H1 (cell line): ENCODE measurements around the gene SPOPL. TPM values are rescaled to one million over a fixed set of nuclear protein-coding genes. Genes with fewer than 3 reads are reported as not detected.

Source experiments
- CTCF ChIA-PET: fragments of 300-600 bp; sonication (Branson Sonifier 250); formaldehyde crosslinking; loops from one replicate; lab custom pipeline; 2021; ENCODE audit not compliant: partially characterized antibody; lab: Charles Lee
- POLR2A ChIA-PET: fragments of 300-600 bp; sonication (Branson Sonifier 250); formaldehyde crosslinking; loops from one replicate; lab custom pipeline; 2021; ENCODE audit warnings: inconsistent platforms; ENCODE audit not compliant: partially characterized antibody; lab: Charles Lee
- DNase-seq, 2 experiments: peaks; one replicate each; pipeline versions ENCODE4 v3.0.0 to v3.0.0-alpha.2; 2010 to 2022; ENCODE audit warnings: low spot score in 2 of 2, low read depth in 1 of 2, mixed read lengths in 1 of 2
- FAIRE-seq: peaks from 2 replicates; lab custom pipeline; 2011; peaks lifted over from hg19 to GRCh38; lab: Jason Lieb, UNC
- H2AFZ ChIP-seq: 2 replicates; pipeline ENCODE4 v1.8.1; 2012; ENCODE audit warnings: low read length, inconsistent platforms
- H2AK5ac ChIP-seq: 2 replicates; pipeline ENCODE4 v1.6.1; 2013; ENCODE audit warnings: low read depth, low read length
- H2BK120ac ChIP-seq: replicated peaks from 2 replicates; pipeline ENCODE3; 2013; ENCODE audit warnings: low read depth, low read length, inconsistent platforms
- H2BK12ac ChIP-seq: 2 replicates; pipeline ENCODE4 v1.6.1; 2013; ENCODE audit warnings: low read depth, low read length
- H2BK15ac ChIP-seq: 2 replicates; pipeline ENCODE4 v1.6.1; 2013; ENCODE audit warnings: low read length
- H2BK20ac ChIP-seq: 2 replicates; pipeline ENCODE4 v1.6.1; 2013; ENCODE audit warnings: low read length
- H2BK5ac ChIP-seq: 2 replicates; pipeline ENCODE4 v1.6.1; 2013; ENCODE audit warnings: low read depth, low read length
- H3K14ac ChIP-seq: 2 replicates; pipeline ENCODE4 v1.6.1; 2013; ENCODE audit warnings: inconsistent platforms; ENCODE audit not compliant: insufficient read length
- H3K18ac ChIP-seq: 2 replicates; pipeline ENCODE4 v1.6.1; 2013; ENCODE audit warnings: low read length; ENCODE audit errors: extremely low read depth
- H3K23ac ChIP-seq: 2 replicates; pipeline ENCODE4 v1.6.1; 2013; ENCODE audit warnings: inconsistent platforms; ENCODE audit not compliant: insufficient read length
- H3K23me2 ChIP-seq: 2 replicates; pipeline ENCODE4 v1.6.1; 2013; ENCODE audit warnings: low read depth, low read length
- H3K27ac ChIP-seq: 2 replicates; pipeline ENCODE4 v1.6.1; 2011; ENCODE audit warnings: low read depth, low read length, inconsistent platforms
- H3K27me3 ChIP-seq, 4 experiments: replicated peaks in 1 of 4; 1 replicate in 1 of 4; 2 replicates in 3 of 4; pipeline versions ENCODE4 v1.6.1 to v1.8.1; 2011 to 2013; ENCODE audit warnings: low read length in 3 of 4, mild to moderate bottlenecking in 3 of 4, inconsistent platforms in 2 of 4, mixed read lengths in 2 of 4, moderate library complexity in 1 of 4; ENCODE audit not compliant: control insufficient read depth in 3 of 4, insufficient read depth in 3 of 4; ENCODE audit errors: extremely low read depth in 1 of 4
- H3K36me3 ChIP-seq, 4 experiments: 2 replicates each; pipeline versions ENCODE4 v1.6.1 to v1.8.1; 2011 to 2013; ENCODE audit warnings: mild to moderate bottlenecking in 4 of 4, low read length in 3 of 4, moderate library complexity in 2 of 4, control low read depth in 1 of 4, inconsistent platforms in 1 of 4; ENCODE audit not compliant: insufficient read depth in 4 of 4, control insufficient read depth in 2 of 4
- H3K4ac ChIP-seq: replicated peaks from 2 replicates; pipeline ENCODE3; 2013; ENCODE audit warnings: low read length, low read depth, mixed read lengths, inconsistent platforms; ENCODE audit not compliant: insufficient read length
- H3K4me1 ChIP-seq, 4 experiments: replicated peaks in 1 of 4; 1 replicate in 1 of 4; 2 replicates in 3 of 4; pipeline versions ENCODE4 v1.6.1 to v1.8.1; 2011 to 2013; ENCODE audit warnings: low read length in 3 of 4, inconsistent platforms in 2 of 4, mixed read lengths in 1 of 4; ENCODE audit not compliant: insufficient read depth in 4 of 4, control insufficient read depth in 3 of 4
- H3K4me2 ChIP-seq, 2 experiments: 2 replicates each; pipeline versions ENCODE4 v1.6.1 to v1.8.1; 2011 to 2013; ENCODE audit warnings: low read depth in 2 of 2, low read length in 2 of 2, control low read depth in 1 of 2, inconsistent platforms in 1 of 2, mild to moderate bottlenecking in 1 of 2; ENCODE audit not compliant: insufficient read depth in 1 of 2
- H3K4me3 ChIP-seq, 4 experiments: fragments of 200-600, 300-600 bp in 1 of 4; sonication (generic), shearing (Covaris generic), sonication (Bioruptor Twin) in 1 of 4; 2 replicates each; pipeline versions ENCODE4 v1.5.1 to v1.8.1; 2011 to 2016; ENCODE audit warnings: low read length in 4 of 4, low read depth in 3 of 4, control low read depth in 2 of 4, inconsistent platforms in 2 of 4, mild to moderate bottlenecking in 2 of 4, mixed read lengths in 1 of 4, moderate library complexity in 1 of 4; ENCODE audit not compliant: insufficient read depth in 2 of 4; ENCODE audit errors: extremely low read depth in 1 of 4
- H3K56ac ChIP-seq: replicated peaks from 2 replicates; pipeline ENCODE3; 2013; ENCODE audit warnings: low read depth, mild to moderate bottlenecking, mixed read lengths, low read length, inconsistent platforms; ENCODE audit not compliant: insufficient read length
- H3K79me1 ChIP-seq: 2 replicates; pipeline ENCODE4 v1.6.1; 2013; ENCODE audit warnings: low read depth, low read length, control low read depth
- H3K79me2 ChIP-seq, 2 experiments: 2 replicates each; pipeline versions ENCODE4 v1.6.1 to v1.8.1; 2012 to 2013; ENCODE audit warnings: low read length in 2 of 2, mild to moderate bottlenecking in 2 of 2, inconsistent platforms in 1 of 2; ENCODE audit not compliant: insufficient read depth in 2 of 2, control insufficient read depth in 1 of 2
- H3K9ac ChIP-seq, 4 experiments: replicated peaks in 1 of 4; 1 replicate in 1 of 4; 2 replicates in 3 of 4; pipeline versions ENCODE4 v1.6.1 to v1.8.1; 2011 to 2013; ENCODE audit warnings: low read depth in 3 of 4, low read length in 3 of 4, control low read depth in 2 of 4, mild to moderate bottlenecking in 2 of 4, moderate library complexity in 2 of 4, inconsistent platforms in 1 of 4; ENCODE audit errors: extremely low read depth in 1 of 4
- H3K9me3 ChIP-seq, 2 experiments: 2 replicates each; pipeline versions ENCODE4 v1.6.1 to v1.8.1; 2012 to 2013; ENCODE audit warnings: mild to moderate bottlenecking in 2 of 2, moderate library complexity in 2 of 2, control low read depth in 1 of 2, inconsistent platforms in 1 of 2, low read depth in 1 of 2, low read length in 1 of 2, mixed read lengths in 1 of 2; ENCODE audit not compliant: insufficient read depth in 2 of 2
- H4K20me1 ChIP-seq, 2 experiments: replicated peaks in 1 of 2; 2 replicates each; pipeline versions ENCODE3 to v1.8.1; 2011 to 2013; ENCODE audit warnings: inconsistent platforms in 2 of 2, low read length in 2 of 2, mild to moderate bottlenecking in 1 of 2; ENCODE audit not compliant: insufficient read depth in 2 of 2, control insufficient read depth in 1 of 2
- H4K5ac ChIP-seq: 2 replicates; pipeline ENCODE4 v1.6.1; 2013; ENCODE audit warnings: low read length, low read depth, mixed read lengths, inconsistent platforms; ENCODE audit not compliant: insufficient read length
- H4K8ac ChIP-seq: 2 replicates; pipeline ENCODE4 v1.8.0; 2013; ENCODE audit warnings: mild to moderate bottlenecking, moderate library complexity, low read length, inconsistent platforms; ENCODE audit not compliant: insufficient read depth; ENCODE audit errors: extremely low read depth
- H4K91ac ChIP-seq: replicated peaks from 2 replicates; pipeline ENCODE3; 2013; ENCODE audit warnings: low read length, mixed read lengths, inconsistent platforms; ENCODE audit not compliant: insufficient read length
- KDM5A ChIP-seq: fragments of 200-600 bp; IDR thresholded peaks from 2 replicates; pipeline ENCODE4 v1.7.1; 2012; ENCODE audit warnings: mild to moderate bottlenecking, low read length, inconsistent platforms, mixed read lengths
- ZNF274 ChIP-seq: IDR thresholded peaks from 2 replicates; pipeline ENCODE4 v1.7.0; 2012; ENCODE audit warnings: low read length, borderline replicate concordance; ENCODE audit errors: extremely low read depth
- WGBS, 2 experiments: shearing (Covaris generic) in 1 of 2; methylation state at CpG; one replicate each; pipeline versions ENCODE4 v1.1.6 to v1.1.7; 2013 to 2015; ENCODE audit warnings: low lambda C conversion rate in 2 of 2, mixed read lengths in 2 of 2, inconsistent platforms in 1 of 2, low coverage in 1 of 2, missing lambda C conversion rate in 1 of 2; ENCODE audit not compliant: insufficient replicate concordance in 2 of 2, insufficient coverage in 1 of 2, insufficient read length in 1 of 2; ENCODE audit errors: extremely low coverage in 1 of 2, missing lambda C conversion rate in 1 of 2; 5-methylcytosine and 5-hydroxymethylcytosine counted together
- polyA plus RNA-seq, 7 experiments: library from polyadenylated mRNA; depleted of rRNA in 3 of 7; stranded (reverse) in 5 of 7; unstranded in 2 of 7; fragments of >200 nt in 5 of 7; fragments of 200-250 nt in 2 of 7; gene quantifications; 1 replicate in 5 of 7; 2 replicates in 1 of 7; 4 replicates in 1 of 7; pipeline versions ENCODE4 v1.2.1 to v1.2.3, GENCODE V29; 2011 to 2013; ENCODE audit warnings: missing spikeins in 2 of 7, mixed read lengths in 2 of 7
- total RNA-seq: library from RNA; stranded (reverse); fragmentation: NEBNext Ultra II Directional; extraction: Animal tissue kit (Norgen Biotek cat#: 25700); gene quantifications from 2 replicates; pipeline ENCODE4 v1.2.1, GENCODE V29; 2021
- TF ChIP-seq, protein P1 (sequence below): IDR thresholded peaks from 2 replicates; pipeline ENCODE4 v1.6.1; 2011; ENCODE audit warnings: low read depth, mild to moderate bottlenecking, low read length; ENCODE audit not compliant: insufficient read depth

The SPOPL gene
- total and polyA plus RNA-seq, 2 of the 8 experiments (the other 6 are each of a cell fraction or from before 2014, with no cell fraction given): 1.9 to 14.5 TPM

DNA sequence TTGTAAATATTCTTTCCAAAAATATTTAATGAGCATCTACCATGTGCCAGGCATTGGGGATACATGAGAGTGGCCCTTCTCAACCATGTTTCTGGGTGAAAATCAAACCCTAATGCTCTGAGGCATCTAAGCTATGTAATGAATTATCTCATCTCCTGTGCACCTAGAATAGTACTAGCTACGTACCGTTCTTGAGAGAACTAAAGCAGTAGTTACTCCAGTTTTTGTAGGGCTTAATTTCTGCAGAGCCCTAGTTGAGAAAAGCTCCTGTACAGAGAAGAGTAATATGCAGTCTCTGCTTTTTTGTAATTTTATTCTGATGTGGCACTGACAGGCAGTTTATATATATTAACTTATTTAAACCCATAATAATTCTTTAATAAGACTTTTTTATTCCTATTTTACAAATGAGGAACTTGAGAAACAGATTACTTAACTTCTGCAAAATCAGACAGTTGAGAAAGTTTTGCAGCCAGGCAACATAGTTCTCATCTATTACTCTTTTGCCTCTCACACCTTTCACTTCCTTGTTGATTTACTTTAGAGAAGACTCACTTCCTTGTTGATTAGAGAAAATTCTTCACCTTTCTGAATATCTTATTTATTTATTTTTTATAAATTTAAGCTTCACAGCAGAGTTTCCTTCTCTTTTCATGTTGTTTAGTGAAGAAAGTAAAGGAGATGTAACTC lies 3.1 kb downstream of the SPOPL start:
- POLR2A ChIA-PET: no interaction called here
- Histone ChIP-seq H2BK12ac (no peak overlapping the region), H3K27ac (no peak overlapping the region), H3K4ac (no peak overlapping the region), H3K4me3 (peak overlapping the region in 1 of 4 experiments; percentile 77; a peak in 1 of 8 replicates), H4K8ac (no peak overlapping the region), H2AK5ac (no peak overlapping the region), H2BK5ac (no peak overlapping the region), H4K20me1 (peaks cover 4 to 6% of the 10 kb centered on the region in 2 experiments), H3K27me3 (no peaks in the 10 kb centered on the region; a peak in 1 of 7 replicates), H3K9ac (no peak overlapping the region), H3K79me1 (no peaks in the 10 kb centered on the region; the same call in 1 of the 2 replicates), H2BK15ac (no peak overlapping the region), H3K23me2 (peaks cover 7% of the 10 kb centered on the region), H3K14ac (no peak overlapping the region), H3K79me2 (peaks cover 3 to 71% of the 10 kb centered on the region in 2 experiments; a peak in 3 of 4 replicates), H3K23ac (no peak overlapping the region), H3K56ac (no peak overlapping the region), H2BK20ac (no peak overlapping the region), H4K91ac (no peak overlapping the region), H2BK120ac (no peak overlapping the region), H4K5ac (no peak overlapping the region), H3K4me1 (peaks cover 0 to 11% (median 2%) of the 10 kb centered on the region in 4 experiments; a peak in 5 of 7 replicates), H3K4me2 (peak overlapping the region in 1 of 2 experiments; percentile 28; a peak in 1 of 4 replicates), H3K18ac (no peak overlapping the region), H3K9me3 (no peaks in the 10 kb centered on the region), H3K36me3 (no peaks in the 10 kb centered on the region), H2AFZ (no peak overlapping the region)
- WGBS, 2 experiments: 93% methylated on average over 2 of the region's 2 CpGs; no CpG with 5 or more reads in 1 of the 2 experiments
- TF ChIP-seq, protein P1, sequence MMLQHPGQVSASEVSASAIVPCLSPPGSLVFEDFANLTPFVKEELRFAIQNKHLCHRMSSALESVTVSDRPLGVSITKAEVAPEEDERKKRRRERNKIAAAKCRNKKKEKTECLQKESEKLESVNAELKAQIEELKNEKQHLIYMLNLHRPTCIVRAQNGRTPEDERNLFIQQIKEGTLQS: no peak
- TF ChIP-seq KDM5A (no peak), ZNF274 (no peak)
- no peak for FAIRE-seq
- CTCF ChIA-PET: interaction anchor here (1.2 kb wide), 1 partner anchor 18 kb away, joined by 3 read pairs; no protein-coding TSS in a partner anchor
- no peak for DNase-seq
